OCI-LY7 (cell line): ENCODE results near the gene PIAS4. TPM values are rescaled to one million over a fixed set of nuclear protein-coding genes. Genes with fewer than 3 reads are reported as not detected.
A peak's percentile ranks its signal among the peaks of the same experiment; 100 is the strongest.
"Not testable (repeated sequence)": the region's sequence is repeated elsewhere in the genome, so short reads cannot be mapped to it uniquely, and the experiment has no call there.

Source experiments
- BruUV-seq: library from RNA; stranded (reverse); fragments of 400-500 nt; replicated peaks from 2 replicates; lab custom pipeline; 2021; lab: Mats Ljungman, UMichigan
- CTCF ChIA-PET: fragments of 300-600 bp; sonication (Branson Sonifier 250); formaldehyde crosslinking; loops from one replicate; lab custom pipeline; 2022; ENCODE audit warnings: antibody characterized with exemption; ENCODE audit not compliant: unreplicated experiment; lab: Charles Lee
- POLR2A ChIA-PET: fragments of 300-600 bp; sonication (Branson Sonifier 250); formaldehyde crosslinking; loops from one replicate; lab custom pipeline; 2022; ENCODE audit warnings: antibody characterized with exemption; lab: Charles Lee
- DNase-seq: peaks from one replicate; pipeline ENCODE4 v3.0.0-alpha.2; 2015; ENCODE audit warnings: low spot score
- H2AFZ ChIP-seq: fragments of 200-600 bp; sonication (generic), shearing (Covaris generic); 2 replicates; pipeline ENCODE4 v1.6.1; 2014; ENCODE audit warnings: mild to moderate bottlenecking, antibody characterized with exemption, low read length, moderate library complexity
- H3K27ac ChIP-seq: fragments of 200-600 bp; sonication (generic); 2 replicates; pipeline ENCODE4 v1.5.1; 2014; ENCODE audit warnings: mixed run types, low read depth, mild to moderate bottlenecking, moderate library complexity, low read length, inconsistent platforms; ENCODE audit not compliant: poor library complexity, severe bottlenecking
- H3K36me3 ChIP-seq: fragments of 200-600 bp; sonication (generic); 2 replicates; pipeline ENCODE4 v1.6.1; 2014; ENCODE audit warnings: mild to moderate bottlenecking, antibody characterized with exemption, low read length, moderate library complexity, mixed read lengths; ENCODE audit not compliant: insufficient read depth
- H3K4me1 ChIP-seq: fragments of 200-600 bp; sonication (generic); 2 replicates; pipeline ENCODE4 v1.5.1; 2014; ENCODE audit warnings: mild to moderate bottlenecking, low read length; ENCODE audit not compliant: insufficient read depth, poor library complexity, severe bottlenecking
- H3K4me2 ChIP-seq: fragments of 200-600 bp; sonication (generic); 2 replicates; pipeline ENCODE4 v1.6.1; 2014; ENCODE audit warnings: mild to moderate bottlenecking, low read length
- H3K4me3 ChIP-seq: fragments of 200-600 bp; sonication (generic); 2 replicates; pipeline ENCODE4 v1.5.1; 2014; ENCODE audit warnings: mild to moderate bottlenecking, low read depth, low read length; ENCODE audit not compliant: poor library complexity, severe bottlenecking
- H3K79me2 ChIP-seq: fragments of 200-600 bp; sonication (generic); 2 replicates; pipeline ENCODE4 v1.6.1; 2016; ENCODE audit warnings: low read depth, mild to moderate bottlenecking, low read length, moderate library complexity, mixed read lengths; ENCODE audit not compliant: insufficient read depth
- H3K9me2 ChIP-seq: fragments of 200-600 bp; sonication (generic); 2 replicates; pipeline ENCODE4 v1.6.1; 2016; ENCODE audit warnings: mild to moderate bottlenecking, low read length, mixed read lengths; ENCODE audit not compliant: insufficient read depth
- H3K9me3 ChIP-seq: fragments of 200-600 bp; sonication (generic); 2 replicates; pipeline ENCODE4 v1.6.1; 2014; ENCODE audit warnings: mild to moderate bottlenecking, mixed run types, low read length, mixed read lengths
- H4K20me1 ChIP-seq: fragments of 200-600 bp; sonication (generic); 2 replicates; pipeline ENCODE4 v1.6.1; 2014; ENCODE audit warnings: mild to moderate bottlenecking, antibody characterized with exemption, low read length, moderate library complexity, mixed read lengths; ENCODE audit not compliant: insufficient read depth
- CTCF ChIP-seq: fragments of 200-600 bp; sonication (generic); conservative IDR thresholded peaks from 2 replicates; pipeline ENCODE4 v1.5.1; 2014; ENCODE audit warnings: mild to moderate bottlenecking, antibody characterized with exemption, low read length, moderate library complexity, mixed read lengths
- EZH2phosphoT487 ChIP-seq: fragments of 200-600 bp; sonication (generic); IDR thresholded peaks from 2 replicates; pipeline ENCODE4 v1.6.1; 2018; ENCODE audit warnings: low read depth, borderline replicate concordance, mild to moderate bottlenecking, mixed run types, antibody characterized with exemption, low read length, moderate library complexity, mixed read lengths
- intact Hi-C: fragments of 100-400 bp; cut with micrococcal nuclease; formaldehyde crosslinking; loops from one replicate; pipeline ENCODE4 v1.10.0; 2022; ENCODE audit not compliant: unreplicated experiment
- total RNA-seq, 2 experiments: library from RNA; depleted of rRNA in 1 of 2; stranded (reverse); fragments of >200 nt in 1 of 2; shearing (Covaris generic) in 1 of 2; gene quantifications; 2 replicates each; pipeline ENCODE4 v1.2.3, GENCODE V29; 2014 to 2022

PIAS4 gene
- total RNA-seq, 2 experiments from 2014 or later, result 25.3 to 35.0 TPM

- intact Hi-C loops, result no loop called here
- TF ChIP-seq EZH2phosphoT487 (no peak), CTCF (no peak)
- no peaks in the 10 kb centered on the region for H3K9me2 ChIP-seq
- no TSS peak for BruUV-seq
- no peaks in the 10 kb centered on the region for H3K9me3 ChIP-seq
- POLR2A ChIA-PET, result interaction anchor here (1.9 kb wide), 1 partner anchor 11 kb away, joined by 5 read pairs; no protein-coding TSS in a partner anchor
- H3K4me3 ChIP-seq, result no peak overlapping the region
- H4K20me1 ChIP-seq, result no peaks in the 10 kb centered on the region
- CTCF ChIA-PET, result no interaction called here
- peaks cover 30% of the 10 kb centered on the region for H3K4me1 ChIP-seq
- H3K36me3 ChIP-seq, result no peaks in the 10 kb centered on the region
- H2AFZ ChIP-seq, result peak overlapping the region; percentile 65
- no peak overlapping the region for H3K4me2 ChIP-seq
- no peak for DNase-seq
- H3K27ac ChIP-seq, result no peak overlapping the region
- H3K79me2 ChIP-seq, result peaks cover 2% of the 10 kb centered on the region; the same call in 1 of the 2 replicates
Measured at GRCh38 chr19:3990815-3991117, 16.8 kb upstream of the PIAS4 start.

GRCh38 chr19:3995607-3996006, 11.9 kb upstream of the PIAS4 start:
- CTCF ChIA-PET, result no interaction called here
- H3K9me3 ChIP-seq, result no peaks in the 10 kb centered on the region
- DNase-seq, result no peak
- peaks cover 4% of the 10 kb centered on the region for H3K4me1 ChIP-seq
- POLR2A ChIA-PET, result interaction anchor here (0.6 kb wide), 1 partner anchor 137 kb away, joined by 3 read pairs; no protein-coding TSS in a partner anchor
- no peak overlapping the region for H3K27ac ChIP-seq
- H3K4me2 ChIP-seq, result no peak overlapping the region
- no peak overlapping the region for H3K4me3 ChIP-seq
- no peaks in the 10 kb centered on the region for H3K79me2 ChIP-seq
- H3K9me2 ChIP-seq, result no peaks in the 10 kb centered on the region
- no peaks in the 10 kb centered on the region for H3K36me3 ChIP-seq
- intact Hi-C loops, result no loop called here
- BruUV-seq, result no TSS peak
- no peak for TF ChIP-seq CTCF
- no peak for TF ChIP-seq EZH2phosphoT487
- H4K20me1 ChIP-seq, result no peaks in the 10 kb centered on the region
- H2AFZ ChIP-seq, result no peak overlapping the region

GRCh38 chr19:3998667-3999412, 8.7 kb upstream of the PIAS4 start:
- H3K79me2 ChIP-seq, H3K4me2 ChIP-seq, intact Hi-C loops, H3K9me2 ChIP-seq, DNase-seq, BruUV-seq, H2AFZ ChIP-seq, H3K4me3 ChIP-seq, H3K27ac ChIP-seq, CTCF ChIA-PET, H3K9me3 ChIP-seq, H3K4me1 ChIP-seq, H3K36me3 ChIP-seq, H4K20me1 ChIP-seq, POLR2A ChIA-PET: not testable (repeated sequence)

- H3K4me1 ChIP-seq, BruUV-seq, H3K79me2 ChIP-seq, H3K36me3 ChIP-seq, H3K9me2 ChIP-seq, H2AFZ ChIP-seq, intact Hi-C loops, H3K9me3 ChIP-seq, H4K20me1 ChIP-seq, H3K27ac ChIP-seq, H3K4me2 ChIP-seq, DNase-seq, H3K4me3 ChIP-seq: not testable (repeated sequence)
- POLR2A ChIA-PET, result interaction anchor here (0.7 to 1.8 kb wide), 3 partner anchors 11 to 238 kb away, joined by 4 to 6 read pairs (median 5); partner anchors contain the start of genes EEF2 and MRPL54
- CTCF ChIA-PET, result interaction anchor here (0.6 kb wide), 1 partner anchor 31 kb away, joined by 5 read pairs; no protein-coding TSS in a partner anchor
Measured at GRCh38 chr19:4000798-4001197, 6.7 kb upstream of the PIAS4 start.

GRCh38 chr19:4005436-4005835, 2.1 kb upstream of the PIAS4 start:
- H3K27ac ChIP-seq, CTCF ChIA-PET, H3K4me2 ChIP-seq, H4K20me1 ChIP-seq, BruUV-seq, DNase-seq, H3K36me3 ChIP-seq, intact Hi-C loops, POLR2A ChIA-PET, H3K9me2 ChIP-seq, H2AFZ ChIP-seq, H3K9me3 ChIP-seq, H3K4me3 ChIP-seq: not testable (repeated sequence)
- Histone ChIP-seq H3K79me2 (peaks cover 26% of the 10 kb centered on the region; the same call in 1 of the 2 replicates), H3K4me1 (peaks cover 14% of the 10 kb centered on the region)
